Chondrocyte (in vitro differentiated cells): Measurements from ENCODE around the gene PRKCB. TPM values are rescaled to one million over a fixed set of nuclear protein-coding genes. Genes with fewer than 3 reads are reported as not detected.

Experiments used
- DNase-seq: peaks from one replicate; pipeline ENCODE4 v3.0.0; 2021; ENCODE audit warnings: mixed read lengths, low spot score
- H3K27ac Mint-ChIP-seq: one replicate; pipeline ENCODE4 v1.8.0; 2021; ENCODE audit warnings: mild to moderate bottlenecking, moderate library complexity, mixed read lengths; ENCODE audit not compliant: unreplicated experiment
- H3K27me3 Mint-ChIP-seq: 2 replicates; pipeline ENCODE4 v1.8.0; 2021; ENCODE audit warnings: low read depth, mixed read lengths
- H3K36me3 Mint-ChIP-seq: 2 replicates; pipeline ENCODE4 v1.8.0; 2021; ENCODE audit warnings: low read depth, mixed read lengths
- H3K4me1 Mint-ChIP-seq: 2 replicates; pipeline ENCODE4 v1.8.0; 2021; ENCODE audit warnings: low read depth, mild to moderate bottlenecking, mixed read lengths
- H3K4me3 Mint-ChIP-seq: one replicate; pipeline ENCODE4 v1.8.0; 2021; ENCODE audit warnings: mild to moderate bottlenecking, moderate library complexity, mixed read lengths; ENCODE audit not compliant: unreplicated experiment
- H3K9me3 Mint-ChIP-seq: 2 replicates; pipeline ENCODE4 v1.8.0; 2021; ENCODE audit warnings: low read depth, mixed read lengths
- total RNA-seq: library from RNA; stranded (reverse); gene quantifications from 3 replicates; pipeline ENCODE4 v1.2.1, GENCODE V29; 2021
- TF ChIP-seq, protein P1 (sequence below): fragments of 200-600 bp; sonication (generic); IDR thresholded peaks from 2 replicates; pipeline ENCODE4 v1.5.0; 2021; ENCODE audit warnings: antibody characterized with exemption, mild to moderate bottlenecking, moderate library complexity

The PRKCB gene
- total RNA-seq, 1 donor from 2014 or later: not detected

DNA sequence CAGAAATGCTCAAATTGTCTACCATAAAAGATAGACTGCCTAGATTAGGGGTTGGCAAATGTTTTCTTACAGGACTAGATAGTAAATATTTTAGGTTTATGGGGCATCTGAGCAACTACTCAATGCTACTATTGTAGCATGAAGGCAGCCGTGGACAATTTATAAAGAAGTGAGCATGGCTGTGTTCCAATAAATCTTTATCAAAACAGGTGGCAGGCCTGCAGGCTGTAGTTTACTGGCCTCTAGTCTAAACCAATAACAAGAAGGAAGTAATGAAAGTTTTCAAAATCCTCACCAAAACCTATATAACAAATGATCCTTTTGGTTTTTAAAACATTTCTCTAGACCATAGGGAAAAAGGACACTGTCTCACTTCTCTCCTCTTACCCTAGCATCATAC, 105.2 kb downstream of the PRKCB start:
- Mint-ChIP-seq H3K27me3 (peaks cover 6% of the 10 kb centered on the region), H3K36me3 (no peaks in the 10 kb centered on the region)

DNA sequence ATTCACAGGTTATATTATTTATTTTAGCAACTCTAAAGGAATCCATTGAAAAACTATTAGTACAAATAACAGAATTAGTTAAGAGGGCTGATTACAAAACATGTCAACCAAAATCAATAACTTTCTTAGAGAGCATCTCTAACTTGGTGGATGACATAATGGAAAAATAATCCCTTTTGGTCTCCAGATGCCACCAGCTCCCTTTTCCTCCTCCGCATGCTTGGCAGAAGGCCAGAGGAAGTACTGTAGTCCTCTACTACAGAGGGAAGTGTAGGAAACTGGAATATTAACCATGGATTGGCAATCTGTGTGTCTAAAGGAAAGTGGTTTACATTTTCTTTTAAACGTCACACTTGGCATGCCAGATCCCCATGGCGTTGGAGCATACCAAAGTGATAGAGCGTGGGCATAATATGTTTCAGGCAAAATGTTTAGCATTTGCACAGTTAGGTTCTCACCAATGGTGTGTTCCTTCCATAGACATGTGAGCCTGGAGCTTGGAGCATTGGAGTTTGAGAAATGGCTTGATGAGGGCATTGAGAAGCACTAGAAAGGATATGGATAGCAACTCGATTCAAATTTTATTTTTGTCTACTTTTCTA, 106.3 kb downstream of the PRKCB start:
- H3K4me3 Mint-ChIP-seq: no peak overlapping the region
- no peak overlapping the region for H3K27ac Mint-ChIP-seq
- H3K36me3 Mint-ChIP-seq: no peaks in the 10 kb centered on the region
- TF ChIP-seq, protein P1, sequence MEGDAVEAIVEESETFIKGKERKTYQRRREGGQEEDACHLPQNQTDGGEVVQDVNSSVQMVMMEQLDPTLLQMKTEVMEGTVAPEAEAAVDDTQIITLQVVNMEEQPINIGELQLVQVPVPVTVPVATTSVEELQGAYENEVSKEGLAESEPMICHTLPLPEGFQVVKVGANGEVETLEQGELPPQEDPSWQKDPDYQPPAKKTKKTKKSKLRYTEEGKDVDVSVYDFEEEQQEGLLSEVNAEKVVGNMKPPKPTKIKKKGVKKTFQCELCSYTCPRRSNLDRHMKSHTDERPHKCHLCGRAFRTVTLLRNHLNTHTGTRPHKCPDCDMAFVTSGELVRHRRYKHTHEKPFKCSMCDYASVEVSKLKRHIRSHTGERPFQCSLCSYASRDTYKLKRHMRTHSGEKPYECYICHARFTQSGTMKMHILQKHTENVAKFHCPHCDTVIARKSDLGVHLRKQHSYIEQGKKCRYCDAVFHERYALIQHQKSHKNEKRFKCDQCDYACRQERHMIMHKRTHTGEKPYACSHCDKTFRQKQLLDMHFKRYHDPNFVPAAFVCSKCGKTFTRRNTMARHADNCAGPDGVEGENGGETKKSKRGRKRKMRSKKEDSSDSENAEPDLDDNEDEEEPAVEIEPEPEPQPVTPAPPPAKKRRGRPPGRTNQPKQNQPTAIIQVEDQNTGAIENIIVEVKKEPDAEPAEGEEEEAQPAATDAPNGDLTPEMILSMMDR: no peak
- no peak for DNase-seq
- peaks cover 6% of the 10 kb centered on the region for H3K27me3 Mint-ChIP-seq
- no peaks in the 10 kb centered on the region for H3K9me3 Mint-ChIP-seq
- no peaks in the 10 kb centered on the region for H3K4me1 Mint-ChIP-seq

More for the DNA sequence above, 105.2 kb downstream of the PRKCB start:
- TF ChIP-seq, protein P1: no peak
- H3K9me3 Mint-ChIP-seq: no peaks in the 10 kb centered on the region
- no peak overlapping the region for H3K4me3 Mint-ChIP-seq
- H3K4me1 Mint-ChIP-seq: no peaks in the 10 kb centered on the region
- no peak overlapping the region for H3K27ac Mint-ChIP-seq
- no peak for DNase-seq

DNA sequence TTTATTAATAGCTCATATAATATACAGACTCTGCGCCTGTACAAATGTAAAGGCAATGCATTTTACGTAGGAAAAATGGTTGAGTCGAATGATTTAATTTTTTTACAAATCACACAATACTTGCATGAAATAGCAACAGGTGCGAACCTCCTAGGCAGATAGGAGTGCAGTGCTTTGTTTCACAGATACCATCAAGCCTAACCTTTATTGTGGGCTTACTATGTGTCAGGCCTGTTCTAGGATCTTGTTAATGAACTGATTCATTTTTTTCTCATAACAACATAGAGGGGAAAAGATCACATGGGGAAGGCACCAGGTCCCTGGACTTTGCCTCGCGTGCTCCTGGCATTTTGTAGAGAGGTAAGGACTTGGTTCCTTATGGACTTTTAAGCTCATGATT, 107.8 kb downstream of the PRKCB start:
- TF ChIP-seq, protein P1: no peak
- DNase-seq: no peak
- Mint-ChIP-seq H3K27me3 (peaks cover 6% of the 10 kb centered on the region), H3K36me3 (no peaks in the 10 kb centered on the region), H3K4me1 (no peaks in the 10 kb centered on the region), H3K9me3 (no peaks in the 10 kb centered on the region), H3K4me3 (no peak overlapping the region), H3K27ac (no peak overlapping the region)

DNA sequence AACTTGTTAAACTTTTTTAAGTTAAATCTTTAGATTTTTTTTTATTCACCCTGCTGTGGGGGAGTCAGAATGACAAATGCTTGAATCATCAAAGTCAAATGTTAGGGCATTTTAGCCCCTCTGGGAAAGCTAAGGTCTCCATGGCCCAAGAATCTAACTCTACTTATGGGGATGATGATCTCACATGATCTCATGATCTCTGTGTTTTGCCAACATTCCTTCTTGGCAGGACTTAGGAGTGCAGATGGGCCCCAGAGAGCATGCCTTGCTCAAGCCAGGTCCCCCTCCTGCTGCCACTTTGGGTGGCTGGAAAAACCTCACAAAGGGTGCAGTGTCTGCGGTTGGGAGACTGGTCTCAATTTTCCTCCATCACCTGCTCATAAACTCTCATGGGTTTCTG, 108.6 kb downstream of the PRKCB start:
- Mint-ChIP-seq H3K4me1 (no peaks in the 10 kb centered on the region), H3K9me3 (no peaks in the 10 kb centered on the region), H3K36me3 (no peaks in the 10 kb centered on the region), H3K27me3 (peaks cover 4% of the 10 kb centered on the region), H3K27ac (no peak overlapping the region), H3K4me3 (no peak overlapping the region)
- DNase-seq: no peak
- TF ChIP-seq, protein P1: no peak

DNA sequence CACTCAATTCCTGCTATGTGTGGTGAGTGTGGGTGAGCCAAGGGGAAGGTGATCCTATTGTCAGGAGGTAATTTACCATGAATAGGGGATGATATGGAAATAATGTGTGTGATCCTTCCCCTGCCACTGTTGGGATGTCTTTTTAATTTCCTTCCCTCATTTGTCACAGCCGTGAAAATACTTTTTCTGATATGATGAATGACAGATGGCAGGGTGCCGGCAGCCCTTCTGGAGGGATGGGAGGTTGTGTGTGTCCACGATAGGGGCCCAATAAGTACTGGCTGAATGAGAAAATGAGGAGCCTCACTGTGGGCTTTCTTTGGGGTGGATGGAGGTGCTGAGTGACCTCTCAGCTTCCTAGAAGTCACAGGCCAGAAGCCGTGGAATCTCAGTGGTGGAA, 109.5 kb downstream of the PRKCB start:
- H3K27me3 Mint-ChIP-seq: no peaks in the 10 kb centered on the region
- H3K9me3 Mint-ChIP-seq: no peaks in the 10 kb centered on the region
- no peak overlapping the region for H3K27ac Mint-ChIP-seq

More for the DNA sequence above, 109.5 kb downstream of the PRKCB start:
- DNase-seq: no peak
- TF ChIP-seq, protein P1: no peak
- no peaks in the 10 kb centered on the region for H3K36me3 Mint-ChIP-seq
- no peaks in the 10 kb centered on the region for H3K4me1 Mint-ChIP-seq
- H3K4me3 Mint-ChIP-seq: no peak overlapping the region
